Measurements from ENCODE around the gene PIK3C2B. TPM values are rescaled to one million over a fixed set of nuclear protein-coding genes. Genes with fewer than 3 reads are reported as not detected.

The PIK3C2B gene
- total RNA-seq, 1 experiment from 2014 or later = 35.3 TPM

GRCh38 chr1:204505674-204506200 lies 11.1 kb upstream of the PIK3C2B start:
- H4K20me1 ChIP-seq (ENCODE audit: low read length) = no peaks in the 10 kb centered on the region
- peak overlapping the region; percentile 75 for H3K4me2 ChIP-seq (ENCODE audit: low read length)
- intact Hi-C loops (cut with micrococcal nuclease) = loop anchor here (2.0 kb wide), 1 partner anchor 301 kb away; no protein-coding TSS in a partner anchor
- no peak for DNase-seq
- TF ChIP-seq EZH2phosphoT487 (IDR thresholded peaks at IDR 0.05; ENCODE audit: borderline replicate concordance, low read length) (no peak), CTCF (conservative IDR thresholded peaks at IDR 0.05; ENCODE audit: low read depth, low read length) (no peak), EZH2 (IDR thresholded peaks at IDR 0.05; ENCODE audit: low read length, unreplicated experiment) (no peak)
- H3K79me2 ChIP-seq (ENCODE audit: low read length) = no peaks in the 10 kb centered on the region
- peaks cover 13% of the 10 kb centered on the region for H3F3A ChIP-seq (ENCODE audit: low read length, unreplicated experiment)
- H3K9me3 ChIP-seq (ENCODE audit: low read length) = no peaks in the 10 kb centered on the region
- H3K9ac ChIP-seq (ENCODE audit: low read length) = peak overlapping the region; percentile 47
- no peak overlapping the region for H3K27ac ChIP-seq (ENCODE audit: low read length)
- ChIA-PET POLR2A (ENCODE audit: unreplicated experiment) (interaction anchor here (0.5 to 3.5 kb wide), 5 partner anchors 10 to 130 kb away, joined by 3 to 43 read pairs (median 3); partner anchors contain the start of gene MDM4), CTCF (interaction anchor here (0.6 to 2.7 kb wide), 11 partner anchors 10 to 301 kb away, joined by 3 to 21 read pairs (median 7); partner anchors contain the start of gene MDM4)
- BruUV-seq (replicated peaks) = no TSS peak
- peak overlapping the region; percentile 68 for H3K4me3 ChIP-seq (ENCODE audit: low read length)
- no peaks in the 10 kb centered on the region for H3K9me2 ChIP-seq (replicated peaks; ENCODE audit: low read length)
- no peak for ATAC-seq
- no peaks in the 10 kb centered on the region for H3K27me3 ChIP-seq (ENCODE audit: low read length)
- H3K36me3 ChIP-seq (ENCODE audit: low read depth, low read length) = no peaks in the 10 kb centered on the region
- peak overlapping the region; percentile 80 for H2AFZ ChIP-seq (ENCODE audit: low read length)
- peaks cover 23% of the 10 kb centered on the region for H3K4me1 ChIP-seq (ENCODE audit: insufficient read depth, low read length)

GRCh38 chr1:204503913-204504519 lies 9.4 kb upstream of the PIK3C2B start:
- ATAC-seq (no peak), DNase-seq (peak; percentile 31)
- Histone ChIP-seq H3K79me2 (ENCODE audit: low read length) (no peaks in the 10 kb centered on the region), H3K27me3 (ENCODE audit: low read length) (no peaks in the 10 kb centered on the region), H4K20me1 (ENCODE audit: low read length) (no peaks in the 10 kb centered on the region), H3K27ac (ENCODE audit: low read length) (no peak overlapping the region), H3K9me2 (replicated peaks; ENCODE audit: low read length) (no peaks in the 10 kb centered on the region), H3K4me1 (ENCODE audit: insufficient read depth, low read length) (peaks cover 23% of the 10 kb centered on the region), H3K9me3 (ENCODE audit: low read length) (no peaks in the 10 kb centered on the region), H3K36me3 (ENCODE audit: low read depth, low read length) (no peaks in the 10 kb centered on the region), H3K4me3 (ENCODE audit: low read length) (no peak overlapping the region), H3K9ac (ENCODE audit: low read length) (no peak overlapping the region), H3F3A (ENCODE audit: low read length, unreplicated experiment) (peaks cover 13% of the 10 kb centered on the region), H2AFZ (ENCODE audit: low read length) (peak overlapping the region; percentile 48), H3K4me2 (ENCODE audit: low read length) (peak overlapping the region; percentile 20; the same call in 1 of the 2 replicates)
- BruUV-seq (replicated peaks) = no TSS peak
- TF ChIP-seq EZH2 (IDR thresholded peaks at IDR 0.05; ENCODE audit: low read length, unreplicated experiment) (no peak), EZH2phosphoT487 (IDR thresholded peaks at IDR 0.05; ENCODE audit: borderline replicate concordance, low read length) (no peak), CTCF (conservative IDR thresholded peaks at IDR 0.05; ENCODE audit: low read depth, low read length) (no peak)
- ChIA-PET POLR2A (ENCODE audit: unreplicated experiment) (no interaction called here), CTCF (interaction anchor here (0.8 kb wide), 1 partner anchor 94 kb away, joined by 4 read pairs; no protein-coding TSS in a partner anchor)
- intact Hi-C loops (cut with micrococcal nuclease) = loop anchor here (1.0 to 5.0 kb wide), 6 partner anchors 9 to 247 kb away; partner anchors contain the start of gene PPP1R15B

All from PC-3 (cell line).